Subcutaneous adipose tissue (tissue), 4 donors: ENCODE results near the gene FREY1. TPM values are rescaled to one million over a fixed set of nuclear protein-coding genes. Genes with fewer than 3 reads are reported as not detected.

Source experiments
- total RNA-seq, 4 donors: library from RNA; depleted of rRNA; stranded (reverse); fragments of >200 nt; gene quantifications; one replicate each; pipeline ENCODE4 v1.1.0, GENCODE V29; 2016
- TF ChIP-seq, protein P1 (sequence below): fragments of 450-650 bp; IDR thresholded peaks from one replicate; pipeline ENCODE4 v1.5.1; 2016; ENCODE audit warnings: low read depth, mild to moderate bottlenecking, control low read depth, antibody characterized with exemption, moderate library complexity

Gene FREY1
- total RNA-seq, 4 donors from 2014 or later: 3.0 TPM; not detected in 3

DNA sequence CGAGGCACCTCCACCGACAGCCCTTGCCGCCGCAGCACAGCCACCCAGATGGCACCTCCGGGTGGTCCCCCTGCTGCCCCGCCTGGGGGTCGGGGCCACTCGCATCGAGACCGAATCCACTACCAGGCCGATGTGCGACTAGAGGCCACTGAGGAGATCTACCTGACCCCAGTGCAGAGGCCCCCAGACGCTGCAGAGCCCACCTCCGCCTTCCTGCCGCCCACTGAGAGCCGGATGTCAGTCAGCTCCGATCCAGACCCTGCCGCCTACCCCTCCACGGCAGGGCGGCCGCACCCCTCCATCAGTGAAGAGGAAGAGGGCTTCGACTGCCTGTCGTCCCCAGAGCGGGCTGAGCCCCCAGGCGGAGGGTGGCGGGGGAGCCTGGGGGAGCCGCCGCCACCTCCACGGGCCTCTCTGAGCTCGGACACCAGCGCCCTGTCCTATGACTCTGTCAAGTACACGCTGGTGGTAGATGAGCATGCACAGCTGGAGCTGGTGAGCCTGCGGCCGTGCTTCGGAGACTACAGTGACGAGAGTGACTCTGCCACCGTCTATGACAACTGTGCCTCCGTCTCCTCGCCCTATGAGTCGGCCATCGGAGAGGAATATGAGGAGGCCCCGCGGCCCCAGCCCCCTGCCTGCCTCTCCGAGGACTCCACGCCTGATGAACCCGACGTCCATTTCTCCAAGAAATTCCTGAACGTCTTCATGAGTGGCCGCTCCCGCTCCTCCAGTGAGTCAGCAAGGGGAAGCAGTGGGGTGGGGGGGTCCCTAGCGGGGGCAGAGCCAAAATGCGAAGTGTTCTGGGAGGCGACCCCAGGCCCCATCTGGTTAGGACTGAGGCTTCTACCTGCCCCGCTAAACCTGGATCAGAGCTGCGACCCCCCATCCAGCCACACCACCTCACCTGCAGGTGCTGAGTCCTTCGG lies 4.4 kb downstream of the FREY1 start:
- TF ChIP-seq, protein P1, sequence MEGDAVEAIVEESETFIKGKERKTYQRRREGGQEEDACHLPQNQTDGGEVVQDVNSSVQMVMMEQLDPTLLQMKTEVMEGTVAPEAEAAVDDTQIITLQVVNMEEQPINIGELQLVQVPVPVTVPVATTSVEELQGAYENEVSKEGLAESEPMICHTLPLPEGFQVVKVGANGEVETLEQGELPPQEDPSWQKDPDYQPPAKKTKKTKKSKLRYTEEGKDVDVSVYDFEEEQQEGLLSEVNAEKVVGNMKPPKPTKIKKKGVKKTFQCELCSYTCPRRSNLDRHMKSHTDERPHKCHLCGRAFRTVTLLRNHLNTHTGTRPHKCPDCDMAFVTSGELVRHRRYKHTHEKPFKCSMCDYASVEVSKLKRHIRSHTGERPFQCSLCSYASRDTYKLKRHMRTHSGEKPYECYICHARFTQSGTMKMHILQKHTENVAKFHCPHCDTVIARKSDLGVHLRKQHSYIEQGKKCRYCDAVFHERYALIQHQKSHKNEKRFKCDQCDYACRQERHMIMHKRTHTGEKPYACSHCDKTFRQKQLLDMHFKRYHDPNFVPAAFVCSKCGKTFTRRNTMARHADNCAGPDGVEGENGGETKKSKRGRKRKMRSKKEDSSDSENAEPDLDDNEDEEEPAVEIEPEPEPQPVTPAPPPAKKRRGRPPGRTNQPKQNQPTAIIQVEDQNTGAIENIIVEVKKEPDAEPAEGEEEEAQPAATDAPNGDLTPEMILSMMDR: no peak

- TF ChIP-seq, protein P1: no peak
These were observed 5.4 kb downstream of the FREY1 start for GRCh38 chr11:45901626-45902025.

- TF ChIP-seq, protein P1: no peak
These were observed 6.0 kb downstream of the FREY1 start for GRCh38 chr11:45900916-45901617.

- TF ChIP-seq, protein P1: no peak
These were observed 7.5 kb downstream of the FREY1 start for GRCh38 chr11:45899448-45900174.

DNA sequence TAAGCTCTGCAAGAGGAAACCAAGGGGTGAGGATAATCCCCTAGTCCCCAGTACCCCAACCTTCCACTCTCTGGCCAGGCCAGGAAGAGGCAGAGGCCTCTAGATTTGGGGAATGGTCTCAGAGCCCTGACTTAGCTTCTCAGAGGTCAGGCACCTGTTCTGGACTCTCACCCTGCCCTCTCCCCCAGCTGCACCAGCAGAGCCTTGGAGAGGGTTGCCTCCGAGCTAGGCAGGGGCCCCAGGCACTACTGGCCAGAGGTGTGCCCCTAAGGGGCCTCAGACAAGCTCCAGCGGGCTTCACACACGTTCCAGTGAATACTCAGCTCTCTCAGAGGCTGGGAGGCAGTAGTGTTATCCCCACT lies 8.0 kb downstream of the FREY1 start:
- TF ChIP-seq, protein P1: no peak

GRCh38 chr11:45897556-45897955 lies 9.5 kb downstream of the FREY1 start:
- TF ChIP-seq, protein P1: no peak

GRCh38 chr11:45896422-45896984 lies 10.6 kb downstream of the FREY1 start:
- TF ChIP-seq, protein P1: no peak
